LNCaP clone FGC (cell line): ENCODE data around the gene DHRSX.
"Not testable (repeated sequence)": the region's sequence is repeated elsewhere in the genome, so short reads cannot be mapped to it uniquely, and the experiment has no call there.

Experiments used
- DNase-seq: peaks from one replicate; pipeline ENCODE4 v3.0.0-alpha.2; 2011; ENCODE audit warnings: low read depth
- H3K4me3 ChIP-seq: 2 replicates; pipeline ENCODE4 v1.5.1; 2011; ENCODE audit warnings: mild to moderate bottlenecking, low read depth, low read length, control low read depth
- CTCF ChIP-seq: IDR thresholded peaks from 2 replicates; pipeline ENCODE4 v1.5.1; 2012; ENCODE audit warnings: mild to moderate bottlenecking; ENCODE audit not compliant: control insufficient read depth, insufficient read depth; ENCODE audit errors: extremely low read depth

The DHRSX gene

GRCh38 chrX:2536141-2536540 lies 35.4 kb upstream of the DHRSX start:
- H3K4me3 ChIP-seq: no peak overlapping the region
- DNase-seq: no peak
- TF ChIP-seq CTCF: no peak

GRCh38 chrX:2534261-2535021 lies 33.7 kb upstream of the DHRSX start:
- not testable (repeated sequence) for DNase-seq, H3K4me3 ChIP-seq

GRCh38 chrX:2533424-2533823 lies 32.6 kb upstream of the DHRSX start:
- no peak for DNase-seq
- no peak overlapping the region for H3K4me3 ChIP-seq
- TF ChIP-seq CTCF: no peak

- DNase-seq: no peak
- H3K4me3 ChIP-seq: no peak overlapping the region
- TF ChIP-seq CTCF: no peak
These were observed 25.6 kb upstream of the DHRSX start for GRCh38 chrX:2526390-2526789.

- no peak for TF ChIP-seq CTCF
These were observed 23.1 kb upstream of the DHRSX start for GRCh38 chrX:2523911-2524310.

GRCh38 chrX:2521927-2522386 lies 21.2 kb upstream of the DHRSX start:
- TF ChIP-seq CTCF: no peak
- no peak overlapping the region for H3K4me3 ChIP-seq
- DNase-seq: no peak

More at GRCh38 chrX:2523911-2524310, 23.1 kb upstream of the DHRSX start:
- no peak for DNase-seq
- H3K4me3 ChIP-seq: no peak overlapping the region

GRCh38 chrX:2521092-2521926 lies 20.5 kb upstream of the DHRSX start:
- TF ChIP-seq CTCF: no peak
- DNase-seq: no peak
- H3K4me3 ChIP-seq: no peak overlapping the region
